GM21529 (cell line): ENCODE measurements around the gene BTD.

Source experiments
- ATAC-seq: cut with Tn5 transposase; IDR thresholded peaks from one replicate; pipeline ENCODE4 v1.9.1; 2021; ENCODE audit not compliant: unreplicated experiment

The BTD gene

GRCh38 chr3:15664144-15664543 is 62.6 kb downstream of the BTD start:
- no peak for ATAC-seq

GRCh38 chr3:15665510-15666150 is 64.1 kb downstream of the BTD start:
- ATAC-seq = no peak

GRCh38 chr3:15666277-15666676 is 64.7 kb downstream of the BTD start:
- ATAC-seq = no peak

- no peak for ATAC-seq
Measured at GRCh38 chr3:15667484-15667883, 65.9 kb downstream of the BTD start.

- no peak for ATAC-seq
Measured at GRCh38 chr3:15673536-15673935, 72.0 kb downstream of the BTD start.

- no peak for ATAC-seq
Measured at GRCh38 chr3:15676259-15676658, 74.7 kb downstream of the BTD start.

GRCh38 chr3:15679306-15679705 is 77.8 kb downstream of the BTD start:
- ATAC-seq = no peak

GRCh38 chr3:15681668-15682067 is 80.1 kb downstream of the BTD start:
- no peak for ATAC-seq

- ATAC-seq = no peak
Measured at GRCh38 chr3:15682561-15683185, 81.1 kb downstream of the BTD start.

GRCh38 chr3:15683253-15683652 is 81.7 kb downstream of the BTD start:
- no peak for ATAC-seq

GRCh38 chr3:15685927-15686326 is 84.4 kb downstream of the BTD start:
- ATAC-seq = no peak

GRCh38 chr3:15690230-15690629 is 88.7 kb downstream of the BTD start:
- no peak for ATAC-seq

- ATAC-seq = no peak
Measured at GRCh38 chr3:15690748-15691147, 89.2 kb downstream of the BTD start.

- no peak for ATAC-seq
Measured at GRCh38 chr3:15693355-15693754, 91.8 kb downstream of the BTD start.

- ATAC-seq = no peak
Measured at GRCh38 chr3:15694628-15695027, 93.1 kb downstream of the BTD start.
